Ishikawa (cell line): Measurements from ENCODE around the gene PRR9.

ENCODE experiments used
- CEBPB ChIP-seq: IDR thresholded peaks from 2 replicates; pipeline ENCODE4 v1.6.1; 2012
- EP300 ChIP-seq: IDR thresholded peaks from 2 replicates; pipeline ENCODE4 v1.6.1; 2012; ENCODE audit warnings: borderline replicate concordance
- FOXM1 ChIP-seq: IDR thresholded peaks from 2 replicates; pipeline ENCODE4 v1.6.1; 2012; ENCODE audit warnings: low read depth, borderline replicate concordance
- NFIC ChIP-seq: IDR thresholded peaks from 2 replicates; pipeline ENCODE4 v1.6.1; 2012
- RAD21 ChIP-seq: IDR thresholded peaks from 2 replicates; pipeline ENCODE4 v1.6.1; 2012; ENCODE audit warnings: low read depth
- TAF1 ChIP-seq: IDR thresholded peaks from 2 replicates; pipeline ENCODE4 v1.6.1; 2012; ENCODE audit warnings: low read depth, mild to moderate bottlenecking
- YY1 ChIP-seq: IDR thresholded peaks from 2 replicates; pipeline ENCODE4 v1.6.1; 2012; ENCODE audit warnings: low read depth
- TF ChIP-seq, protein P1 (sequence below): IDR thresholded peaks from 2 replicates; pipeline ENCODE4 v1.6.1; 2012

DNA sequence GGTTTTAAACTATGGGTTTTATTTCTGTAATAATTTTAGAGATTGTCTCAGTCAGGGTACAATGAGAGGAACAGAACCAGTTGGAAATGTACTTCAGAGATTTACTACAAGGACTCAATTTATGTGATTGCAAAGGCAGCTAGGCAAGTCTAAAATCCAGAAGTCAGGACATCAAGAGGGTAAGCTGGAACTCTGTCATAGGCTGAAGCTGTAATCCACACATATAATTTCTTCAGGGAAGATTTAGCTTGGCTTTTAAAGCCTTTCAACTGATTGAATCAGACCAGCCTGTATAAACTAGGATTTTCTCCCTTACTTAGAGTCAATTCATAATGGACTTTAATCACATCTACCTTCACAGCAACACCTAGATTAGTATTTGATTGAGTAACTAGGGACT lies 38.5 kb upstream of the PRR9 start:
- TF ChIP-seq FOXM1 (no peak), NFIC (no peak), EP300 (no peak), YY1 (no peak), CEBPB (no peak), RAD21 (no peak), TAF1 (no peak)
- TF ChIP-seq, protein P1, sequence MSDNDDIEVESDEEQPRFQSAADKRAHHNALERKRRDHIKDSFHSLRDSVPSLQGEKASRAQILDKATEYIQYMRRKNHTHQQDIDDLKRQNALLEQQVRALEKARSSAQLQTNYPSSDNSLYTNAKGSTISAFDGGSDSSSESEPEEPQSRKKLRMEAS, result no peak
